GM19463 (cell line): ENCODE data around the gene MICALL2.

Experiments
- ATAC-seq: cut with Tn5 transposase; IDR thresholded peaks from one replicate; pipeline ENCODE4 v1.9.1; 2021; ENCODE audit warnings: mild to moderate bottlenecking, moderate library complexity; ENCODE audit not compliant: unreplicated experiment

MICALL2 gene

DNA sequence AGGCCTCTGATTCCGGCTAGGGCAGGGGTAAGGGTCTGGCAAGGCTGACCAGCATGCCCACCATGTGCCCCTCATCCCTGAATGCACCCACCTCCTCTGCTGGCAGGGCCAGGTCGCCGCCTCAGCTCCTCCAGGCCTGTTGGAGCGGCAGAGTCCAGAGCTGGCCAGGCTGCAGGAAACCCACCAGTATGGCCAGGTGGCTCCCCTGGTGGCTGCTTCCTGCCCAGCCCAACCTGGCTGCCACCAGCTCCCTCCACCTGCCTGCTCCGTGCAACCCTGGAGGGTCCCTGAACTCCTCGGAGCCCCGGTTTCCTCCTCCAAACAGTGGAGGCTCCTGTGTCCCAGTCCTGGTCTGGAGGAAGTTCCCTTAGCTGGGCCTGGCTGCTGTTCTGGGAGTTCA lies 39.6 kb downstream of the MICALL2 start:
- no peak for ATAC-seq

DNA sequence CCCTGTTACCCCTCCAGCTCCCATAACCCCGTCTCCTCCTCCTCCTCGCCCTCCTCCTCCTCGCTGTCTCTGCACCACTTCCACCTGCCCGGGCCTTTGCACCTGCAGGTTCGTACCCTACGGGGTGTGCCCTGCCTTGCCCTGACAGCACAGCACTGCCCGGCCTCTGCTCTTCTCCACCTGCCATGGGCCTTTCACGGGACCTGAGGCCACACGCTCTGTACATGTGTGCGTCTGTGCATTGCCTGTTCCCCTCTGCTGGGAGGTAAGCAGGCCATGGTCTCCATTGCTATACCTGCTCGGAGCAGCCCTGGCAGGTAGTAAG lies 40.0 kb downstream of the MICALL2 start:
- ATAC-seq: no peak

GRCh38 chr7:1418505-1419309 lies 40.6 kb downstream of the MICALL2 start:
- no peak for ATAC-seq

DNA sequence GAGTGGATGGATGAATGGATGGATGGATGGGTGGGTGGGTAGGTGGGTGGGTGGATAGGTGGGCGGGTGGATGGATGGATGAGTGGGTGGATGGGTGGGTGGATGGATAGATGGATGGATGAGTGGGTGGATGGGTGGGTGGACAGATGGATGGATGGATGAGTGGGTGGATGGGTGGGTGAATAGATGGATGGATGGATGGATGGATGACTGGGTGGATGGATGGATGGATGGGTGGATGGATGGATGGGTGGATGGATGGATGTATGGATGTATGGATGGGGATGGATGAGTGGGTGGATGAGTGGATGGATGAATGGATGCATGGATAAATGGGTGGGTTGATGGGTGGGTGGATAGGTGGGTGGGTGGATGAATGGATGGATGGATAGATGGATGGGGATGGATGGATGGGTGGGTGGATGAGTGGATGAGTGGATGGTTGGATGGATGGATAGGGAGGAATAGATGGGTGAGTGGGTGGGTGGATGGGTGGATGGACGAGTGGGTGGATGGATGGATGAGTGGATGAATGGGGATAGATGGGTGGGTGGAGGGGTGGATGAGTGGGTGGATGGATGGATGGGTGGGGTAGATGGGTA lies 43.8 kb downstream of the MICALL2 start:
- ATAC-seq: no peak

- no peak for ATAC-seq
These were observed 45.2 kb downstream of the MICALL2 start for GRCh38 chr7:1413936-1414639.

DNA sequence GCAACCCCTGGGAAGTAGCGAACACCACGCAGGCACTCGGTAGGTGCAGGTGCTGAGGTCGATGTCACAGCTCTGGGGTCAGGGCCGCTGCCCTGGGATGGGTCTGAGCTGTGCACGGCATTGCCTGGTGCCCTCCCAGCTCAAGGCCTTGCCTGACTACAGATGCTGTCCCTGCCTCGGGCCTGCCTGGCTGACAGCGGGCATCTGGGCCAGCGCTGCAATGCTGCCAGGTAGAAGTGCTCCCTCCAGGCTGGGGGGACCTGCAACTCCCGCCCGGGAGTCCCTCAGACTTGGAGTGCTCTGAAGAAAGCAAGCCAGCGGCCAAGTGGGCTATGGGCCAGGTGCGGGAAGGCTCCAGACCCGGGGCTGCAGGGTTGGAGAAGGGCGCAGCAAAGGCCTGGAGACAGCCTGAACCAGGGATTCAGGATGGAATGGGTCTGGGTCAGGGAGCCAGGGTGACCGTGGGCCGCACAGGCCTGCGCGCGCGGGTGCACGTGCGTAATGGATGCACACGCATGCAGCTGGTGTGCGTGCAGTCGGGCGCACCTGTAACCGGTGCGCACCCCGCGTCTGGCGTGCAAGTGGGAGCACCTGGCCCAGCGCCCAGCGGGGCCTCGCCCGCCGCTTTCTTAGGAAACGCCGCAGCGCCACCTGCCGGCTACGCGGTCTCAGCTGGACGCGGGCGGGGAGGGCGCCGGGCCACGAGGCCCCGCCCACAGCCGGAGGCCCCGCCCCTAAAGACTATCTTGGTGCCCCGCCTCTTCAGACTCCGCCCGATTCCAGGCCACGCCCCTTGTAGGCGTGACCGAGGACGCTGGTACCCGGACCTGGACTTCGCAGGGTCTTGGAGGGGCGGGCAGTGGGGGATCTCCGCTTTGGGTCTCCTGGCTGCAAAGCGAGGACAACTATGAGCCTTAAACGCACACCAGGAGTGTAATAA lies 46.7 kb downstream of the MICALL2 start:
- ATAC-seq: peak; percentile 48

DNA sequence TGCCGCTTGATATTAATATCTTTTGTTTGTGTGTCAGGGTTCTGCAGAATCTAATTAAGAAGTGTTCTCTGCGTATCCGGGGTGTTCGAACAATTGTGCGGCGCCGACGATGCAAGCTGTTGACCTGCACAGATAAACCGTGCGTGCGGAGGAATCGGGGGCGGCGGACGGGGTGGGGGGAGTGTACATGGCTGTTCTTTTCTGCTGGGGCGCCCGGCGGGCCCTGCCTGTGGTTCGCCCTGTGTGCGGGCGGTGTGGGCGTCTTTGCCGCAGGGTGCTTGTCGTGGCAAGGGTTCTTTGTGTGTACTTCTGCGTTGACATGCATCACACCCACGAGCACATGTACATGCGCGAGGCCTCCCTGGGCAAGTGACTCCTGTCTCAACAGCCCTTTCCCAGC lies 47.9 kb downstream of the MICALL2 start:
- ATAC-seq: no peak

GRCh38 chr7:1410992-1411391 lies 48.3 kb downstream of the MICALL2 start:
- no peak for ATAC-seq

DNA sequence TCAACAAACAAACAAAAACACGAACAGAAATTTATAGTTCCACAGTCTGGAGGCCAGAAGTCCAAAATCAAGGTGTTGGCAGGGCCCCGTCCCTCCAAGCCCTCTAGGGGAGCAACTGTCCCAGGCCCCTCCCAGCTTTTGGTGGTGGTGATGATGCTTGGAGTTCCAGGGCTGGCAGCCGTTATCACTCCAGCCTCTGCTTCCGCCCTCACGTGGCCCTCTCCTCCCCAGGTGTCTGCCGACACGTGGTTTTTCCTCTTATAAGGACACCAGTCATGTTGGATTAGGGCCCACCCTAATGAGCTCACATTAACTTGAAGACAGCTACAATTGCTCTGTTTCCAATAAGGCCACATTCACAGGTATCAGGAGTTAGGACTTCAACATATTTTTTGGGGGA lies 49.7 kb downstream of the MICALL2 start:
- ATAC-seq: no peak

DNA sequence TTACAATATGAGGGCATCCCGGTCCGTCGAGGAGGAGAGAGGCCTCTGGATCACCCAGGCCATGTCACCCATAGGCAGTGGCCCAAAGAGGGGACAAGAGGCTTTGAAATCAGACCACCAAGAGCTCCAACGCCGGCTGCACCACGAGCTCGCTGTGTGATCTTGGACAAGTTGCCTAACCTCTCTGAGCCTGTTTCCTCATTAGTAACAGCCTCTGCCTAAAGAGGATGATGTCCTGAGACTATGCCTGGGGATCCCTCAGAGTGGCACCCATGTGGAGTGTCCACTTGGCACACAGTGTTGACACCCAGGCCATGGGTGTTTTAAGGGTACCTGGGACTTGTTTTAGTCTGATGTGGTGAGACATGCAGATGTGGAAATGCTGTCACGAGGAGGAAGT lies 50.8 kb downstream of the MICALL2 start:
- ATAC-seq: no peak

GRCh38 chr7:1407892-1408291 lies 51.4 kb downstream of the MICALL2 start:
- ATAC-seq: no peak

GRCh38 chr7:1404898-1405548 lies 54.2 kb downstream of the MICALL2 start:
- ATAC-seq: no peak

DNA sequence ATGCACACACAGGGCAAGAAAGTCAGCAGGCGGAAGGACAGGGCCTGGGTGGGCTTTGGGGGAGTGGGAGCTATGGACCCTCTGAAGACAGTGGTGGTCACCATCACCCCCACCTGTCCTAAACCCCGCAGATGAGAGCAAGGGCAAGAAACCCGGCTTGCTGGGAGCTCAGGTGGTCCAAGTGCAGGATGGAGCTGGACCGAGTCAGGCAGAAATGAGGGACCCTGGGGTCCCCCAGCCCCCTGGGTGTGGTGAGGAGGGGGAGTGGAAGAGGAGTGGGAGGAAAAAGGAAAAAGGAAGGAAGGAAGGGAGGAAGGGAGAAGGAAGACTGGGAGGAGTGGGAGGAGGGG lies 54.8 kb downstream of the MICALL2 start:
- no peak for ATAC-seq

GRCh38 chr7:1403638-1404459 lies 55.4 kb downstream of the MICALL2 start:
- ATAC-seq: no peak

- no peak for ATAC-seq
These were observed 56.3 kb downstream of the MICALL2 start for GRCh38 chr7:1402791-1403637.

DNA sequence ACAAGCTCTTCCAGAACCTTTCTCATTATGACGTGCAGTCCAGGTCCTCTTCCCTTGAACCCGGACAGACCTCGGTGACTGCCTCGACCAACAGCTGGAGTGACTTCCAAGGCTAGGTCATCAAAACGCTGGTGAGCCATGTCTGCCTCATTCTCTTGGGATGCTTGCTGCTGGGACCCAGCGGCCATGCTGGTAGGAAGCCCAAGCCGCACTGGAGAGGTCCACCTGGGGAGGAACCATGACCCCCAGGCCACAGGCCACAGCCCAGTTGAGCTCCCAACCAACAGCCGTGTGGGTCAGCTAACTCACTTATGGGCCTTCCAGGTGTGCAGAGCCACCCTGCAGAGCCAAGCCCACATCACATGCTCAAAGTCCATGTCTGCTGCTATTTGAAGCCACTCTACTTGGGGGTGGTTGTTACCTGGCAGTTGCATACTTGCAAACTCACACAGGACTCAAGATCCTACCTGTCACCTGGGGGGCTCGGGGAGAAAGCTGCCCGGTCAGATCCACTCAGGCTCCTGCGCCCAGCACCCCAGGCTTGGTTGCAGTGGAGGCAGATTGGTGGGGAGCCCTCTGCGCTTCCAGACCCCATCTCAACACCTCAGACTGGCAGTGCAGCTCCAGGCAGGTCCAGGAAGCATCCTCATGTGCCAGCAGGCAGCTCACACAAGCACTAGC lies 57.0 kb downstream of the MICALL2 start:
- no peak for ATAC-seq

GRCh38 chr7:1401011-1401410 lies 58.3 kb downstream of the MICALL2 start:
- no peak for ATAC-seq

DNA sequence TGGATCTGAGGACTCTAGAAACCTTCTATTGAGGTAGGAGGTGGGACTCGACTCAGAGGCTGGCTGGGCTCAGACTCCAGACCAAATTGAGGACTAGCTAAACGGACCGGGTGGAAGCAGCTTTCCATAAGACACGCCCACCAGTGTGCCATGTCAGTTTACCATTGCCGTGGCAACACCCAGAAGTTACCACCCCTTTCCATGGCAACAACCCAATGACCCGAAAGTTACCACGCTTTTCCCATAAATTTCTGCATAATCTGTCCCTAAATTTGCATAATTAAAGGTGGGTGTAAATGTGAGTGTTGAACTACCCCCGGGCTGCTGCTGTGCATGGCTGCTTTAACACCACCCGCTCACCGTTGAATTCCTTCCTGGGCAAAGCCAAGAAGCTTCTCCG lies 58.9 kb downstream of the MICALL2 start:
- no peak for ATAC-seq
